Stimulated activated CD4-positive, alpha-beta T cell treated with anti-CD3 and anti-CD28 coated beads, Interleukin-1b, Interleukin-23, amount 100 ng/mL, for 4 hours (primary cell): ENCODE results near the gene PRR29.
"Not testable (repeated sequence)": the region's sequence is repeated elsewhere in the genome, so short reads cannot be mapped to it uniquely, and the experiment has no call there.

Experiments
- DNase-seq, 2 donors: peaks; one replicate each; pipeline ENCODE4 v3.0.0-alpha.2; 2020; ENCODE audit warnings: low read depth in 2 of 2

Gene PRR29

GRCh38 chr17:63997341-63998048 is 656 bp upstream of the PRR29 start:
- DNase-seq = no peak

- DNase-seq = no peak
Observed at GRCh38 chr17:63998721-63999679, 849 bp downstream of the PRR29 start.

GRCh38 chr17:63999680-64000531 is 1.8 kb downstream of the PRR29 start:
- DNase-seq = no peak

DNA sequence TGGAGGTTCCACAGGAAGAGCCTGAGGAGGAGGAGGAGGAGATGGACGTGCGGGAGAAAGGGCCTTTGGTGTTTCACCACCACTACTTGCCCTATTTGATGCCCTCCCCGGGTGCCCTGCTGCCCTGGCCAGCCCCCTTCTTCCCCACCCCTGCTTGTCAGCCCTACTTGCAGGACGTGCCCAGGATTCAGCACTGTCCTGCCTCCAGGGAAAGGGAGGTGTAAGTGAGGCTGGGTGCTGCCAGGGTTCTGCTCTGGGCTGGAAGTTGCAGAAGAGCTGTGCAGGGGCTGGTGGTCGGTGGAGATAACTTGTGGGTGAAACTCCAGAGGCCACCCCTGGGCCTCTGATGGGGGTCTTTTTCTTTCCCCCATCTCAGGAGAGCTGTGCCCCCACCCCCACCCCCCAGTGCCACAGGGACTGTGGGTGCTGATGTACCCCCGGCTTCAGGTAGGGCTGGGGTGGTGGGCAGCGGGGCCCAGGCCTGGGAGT is 3.0 kb downstream of the PRR29 start:
- DNase-seq = no peak

DNA sequence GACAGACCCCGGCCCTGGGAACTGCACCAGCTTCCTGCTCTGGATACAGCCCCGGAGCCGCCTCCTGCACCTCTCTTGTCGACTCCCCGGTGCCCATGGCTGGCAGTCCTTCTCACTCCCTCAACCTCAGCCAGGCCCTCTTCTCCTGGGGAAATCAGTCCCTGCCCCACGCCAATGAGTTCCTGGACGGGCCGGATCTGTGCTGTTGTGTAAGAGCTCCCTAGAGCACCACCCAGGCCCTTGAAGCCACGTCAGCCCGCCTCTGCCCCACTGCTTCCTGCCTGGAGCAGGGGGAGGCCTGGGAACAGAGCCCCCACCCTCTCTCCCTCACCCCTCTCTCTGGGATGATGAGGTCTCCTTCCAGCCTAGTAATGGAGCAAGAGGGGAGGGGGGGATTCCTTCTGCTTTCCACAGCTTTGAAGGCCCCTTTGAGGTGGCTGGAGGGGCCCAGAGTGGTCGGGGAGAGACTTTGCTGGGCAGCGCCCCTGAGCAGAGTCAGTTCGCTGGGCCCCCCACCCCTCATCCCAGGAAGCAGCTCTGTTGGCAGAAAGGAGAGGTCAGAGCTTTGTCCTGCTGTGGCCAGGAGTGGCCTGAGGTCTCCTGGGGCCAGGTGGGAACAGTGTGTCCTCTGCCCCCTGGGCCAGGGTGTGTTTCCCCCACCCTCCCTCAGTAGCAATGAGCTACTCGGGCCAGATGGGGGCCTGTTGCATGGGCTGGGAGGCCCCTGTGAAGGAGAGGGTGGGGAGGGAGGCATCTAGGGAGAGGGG is 3.8 kb downstream of the PRR29 start:
- no peak for DNase-seq

GRCh38 chr17:64002658-64003525 is 4.7 kb downstream of the PRR29 start:
- DNase-seq = no peak

DNA sequence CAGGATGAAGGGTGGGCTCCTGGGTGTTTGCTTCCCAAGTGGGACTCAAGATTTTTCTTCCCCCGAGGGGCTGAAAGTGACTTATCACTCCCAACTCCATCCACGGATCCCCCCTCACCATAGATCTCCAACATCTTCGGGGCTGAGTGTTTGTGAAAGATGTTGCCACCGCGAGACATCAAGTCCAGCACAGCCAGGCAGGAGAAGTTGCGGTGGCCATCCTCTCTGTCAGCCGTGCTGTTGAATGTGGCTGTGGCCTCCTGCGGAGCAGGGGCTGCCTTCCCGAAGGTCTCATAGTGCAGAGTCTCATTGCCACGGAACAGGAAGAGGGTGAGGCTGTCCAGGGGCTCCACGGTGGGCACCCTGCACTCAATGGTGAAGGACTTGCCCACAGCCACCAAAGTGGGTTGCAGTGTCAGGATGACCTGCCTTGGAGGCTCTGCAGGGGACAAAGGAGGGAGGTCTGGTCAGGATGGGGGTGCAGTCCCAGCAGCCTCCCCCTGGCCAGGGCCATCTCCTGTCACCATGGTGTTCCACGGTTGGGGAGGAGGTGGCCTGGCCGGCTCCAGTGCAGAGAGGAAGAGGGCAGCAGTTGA is 5.5 kb downstream of the PRR29 start:
- DNase-seq = no peak

DNA sequence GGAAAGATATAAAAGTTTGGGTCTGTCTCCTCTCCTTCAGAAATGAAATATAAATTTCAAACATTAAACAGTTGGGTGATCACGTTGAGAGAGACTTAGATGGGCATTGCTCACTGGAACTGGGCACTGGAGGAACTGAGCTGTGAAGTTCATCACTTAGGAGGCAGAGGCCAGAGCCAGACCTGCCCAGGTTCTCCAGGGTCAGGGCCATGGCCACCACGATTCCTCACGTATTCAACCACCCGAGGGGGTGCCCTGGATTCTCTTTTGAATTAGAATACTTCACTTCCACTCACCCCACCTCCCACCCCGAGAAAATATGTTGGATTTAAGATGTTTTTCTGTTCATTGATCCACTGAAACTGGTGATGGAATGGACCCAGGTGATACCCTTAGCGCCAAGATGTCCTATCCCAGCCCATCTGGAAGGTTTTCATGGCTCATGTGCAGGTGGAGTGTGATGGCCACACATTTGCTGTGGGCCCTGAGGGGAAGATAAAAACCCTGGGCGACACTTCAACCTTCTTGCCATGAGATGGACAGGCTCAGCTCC is 6.1 kb downstream of the PRR29 start:
- no peak for DNase-seq

DNA sequence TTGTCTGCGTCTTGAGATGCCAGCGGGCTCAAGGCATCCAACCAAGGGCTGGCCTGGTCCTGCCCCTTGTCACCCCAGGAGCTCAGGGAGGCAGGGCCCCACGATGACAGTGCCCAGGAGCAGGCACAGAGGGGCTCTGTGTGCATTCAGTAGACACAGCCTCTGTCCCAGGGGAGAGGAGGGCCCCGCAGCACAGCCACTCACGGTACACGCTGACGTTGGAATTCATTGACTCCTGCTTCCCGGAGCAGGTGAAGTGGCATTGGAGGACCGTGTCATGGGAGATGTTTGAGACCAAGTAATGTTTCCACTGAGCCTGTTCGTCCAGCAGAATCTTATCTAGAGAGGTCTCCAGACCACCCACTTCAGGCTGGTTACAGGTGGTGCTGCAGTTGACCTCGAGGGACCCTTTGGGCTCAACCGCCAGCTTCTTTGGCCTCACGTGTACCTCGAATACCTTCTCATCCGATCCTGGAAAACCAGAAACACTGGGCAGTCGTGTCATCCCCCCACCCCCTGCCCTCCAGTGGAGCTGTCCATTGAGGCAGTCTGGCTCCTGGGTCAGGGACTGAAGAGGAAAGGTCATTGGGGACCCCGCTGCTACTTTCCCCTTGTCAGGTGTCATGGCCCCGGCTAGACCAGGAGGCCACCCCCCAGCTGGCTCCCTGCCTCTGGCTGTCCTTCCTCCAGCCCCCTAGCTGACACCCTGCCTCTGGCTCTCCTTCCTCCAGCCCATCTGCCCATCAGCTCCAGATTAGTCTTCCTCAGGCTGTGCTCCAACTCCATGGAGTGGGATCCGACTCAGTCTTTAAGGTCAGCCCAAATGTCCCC is 7.0 kb downstream of the PRR29 start:
- DNase-seq = no peak

DNA sequence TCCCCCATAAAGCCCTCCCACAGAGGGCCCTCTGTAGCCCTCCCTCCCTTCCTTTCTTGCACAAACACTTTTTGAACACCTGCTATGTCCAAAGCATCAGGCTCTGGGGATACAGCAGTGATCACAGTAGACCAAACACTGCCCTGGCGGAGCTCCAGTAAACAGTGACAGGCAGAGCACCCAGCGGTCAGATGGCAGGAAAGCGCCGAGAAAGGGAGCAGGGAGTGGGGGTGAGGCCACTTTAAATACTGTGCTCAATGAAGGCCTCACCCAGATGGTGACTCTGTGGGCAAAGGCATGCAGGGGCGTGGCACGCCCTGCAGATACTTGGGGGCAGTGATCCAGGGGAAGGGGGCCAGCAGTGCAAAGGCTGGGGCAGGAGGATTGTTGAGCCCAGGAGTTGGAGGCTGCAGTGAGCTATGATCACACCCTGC is 7.6 kb downstream of the PRR29 start:
- no peak for DNase-seq

DNA sequence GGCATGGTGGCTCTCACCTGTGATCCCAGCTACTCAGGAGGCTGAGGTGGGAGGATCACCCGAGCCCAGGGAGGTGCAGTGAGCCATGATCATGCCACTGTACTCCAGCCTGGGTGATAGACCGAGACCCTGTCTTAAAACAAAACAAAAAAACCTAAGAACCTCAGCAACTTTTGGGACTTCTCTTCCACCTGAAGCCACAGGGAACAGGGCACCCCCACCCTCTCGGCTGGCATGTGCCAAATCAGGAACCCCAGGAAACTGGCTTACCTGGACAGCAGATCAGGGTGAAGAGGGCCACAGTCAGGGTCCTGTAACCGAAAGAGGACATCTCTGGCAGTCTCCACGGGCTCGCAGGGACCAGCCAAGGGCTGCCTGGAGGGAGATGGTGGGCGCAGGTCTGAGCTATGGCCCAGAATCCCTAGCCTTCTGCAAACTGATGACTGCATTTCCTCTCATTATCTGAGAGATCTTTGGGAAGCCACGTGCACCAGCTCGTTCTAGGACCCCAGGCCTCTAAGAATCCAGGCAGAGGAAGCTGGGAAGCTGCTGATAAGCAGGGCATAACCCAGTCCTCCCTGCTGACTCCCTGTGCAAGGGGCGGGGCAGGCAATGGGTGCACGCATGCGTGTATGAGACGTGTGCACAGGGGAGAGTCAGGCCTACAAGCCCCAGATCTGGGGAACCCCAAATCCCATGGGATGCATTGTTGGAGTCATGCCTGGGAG is 8.4 kb downstream of the PRR29 start:
- no peak for DNase-seq

- DNase-seq = not testable (repeated sequence)
Observed at GRCh38 chr17:64007089-64007837, 9.1 kb downstream of the PRR29 start.

DNA sequence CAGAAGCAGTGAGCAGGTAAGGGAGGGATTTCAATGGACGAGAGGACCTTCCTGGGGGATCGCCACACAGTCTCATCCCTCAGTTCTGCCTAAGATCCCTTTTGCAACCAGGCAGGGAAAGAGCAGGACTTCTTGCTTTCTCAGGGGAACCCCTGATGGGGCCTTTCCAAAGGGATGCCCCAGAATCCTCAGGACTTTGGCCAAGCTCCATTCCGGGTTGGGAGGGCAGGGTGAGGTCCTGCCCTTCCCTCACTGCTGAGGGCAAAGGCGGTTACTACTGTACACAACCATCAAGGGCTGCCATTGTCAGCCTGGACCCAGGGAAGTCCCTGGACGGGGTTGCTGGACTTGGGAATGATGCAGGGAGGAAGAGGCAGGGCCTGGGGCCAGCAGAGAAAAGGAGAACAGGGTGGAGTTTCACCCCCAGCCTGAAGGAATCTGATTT is 9.7 kb downstream of the PRR29 start:
- no peak for DNase-seq

DNA sequence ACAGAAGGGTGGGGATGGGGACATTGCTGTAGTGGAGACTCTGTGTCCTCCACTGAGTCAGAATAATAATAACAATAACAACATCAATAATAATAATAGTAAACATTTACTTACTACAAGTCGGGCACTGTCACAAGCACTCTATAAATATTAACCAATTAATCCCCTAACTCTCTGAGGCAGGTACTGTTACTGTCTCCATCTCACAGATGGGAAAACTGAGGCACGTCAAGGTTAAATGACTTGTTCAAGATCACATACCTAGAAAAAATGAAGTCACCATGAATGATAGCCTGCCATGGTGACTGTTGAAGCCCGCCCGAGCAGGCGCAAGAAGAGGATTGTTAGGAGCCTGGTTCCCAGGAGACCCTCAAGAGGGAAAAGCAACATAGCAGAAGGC is 10.2 kb downstream of the PRR29 start:
- no peak for DNase-seq

DNA sequence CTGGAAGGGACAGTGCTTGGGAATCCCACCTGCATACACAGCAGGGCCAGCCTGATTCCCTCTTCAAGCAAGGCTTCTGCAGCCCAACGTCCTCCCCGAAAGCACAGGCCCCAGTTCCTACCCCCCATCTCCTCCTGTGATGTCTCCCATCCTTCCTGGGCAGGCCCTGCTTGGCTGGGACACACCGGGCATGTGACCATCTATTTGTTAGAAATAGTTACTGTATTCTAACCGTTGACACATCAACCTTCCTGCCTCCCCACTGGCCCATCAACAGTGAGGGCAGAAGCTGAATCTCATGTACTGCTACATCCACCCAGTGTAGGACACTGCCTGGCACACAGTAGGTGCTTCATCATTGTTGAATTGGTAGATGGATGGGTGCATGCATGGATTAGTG is 10.7 kb downstream of the PRR29 start:
- DNase-seq = no peak

DNA sequence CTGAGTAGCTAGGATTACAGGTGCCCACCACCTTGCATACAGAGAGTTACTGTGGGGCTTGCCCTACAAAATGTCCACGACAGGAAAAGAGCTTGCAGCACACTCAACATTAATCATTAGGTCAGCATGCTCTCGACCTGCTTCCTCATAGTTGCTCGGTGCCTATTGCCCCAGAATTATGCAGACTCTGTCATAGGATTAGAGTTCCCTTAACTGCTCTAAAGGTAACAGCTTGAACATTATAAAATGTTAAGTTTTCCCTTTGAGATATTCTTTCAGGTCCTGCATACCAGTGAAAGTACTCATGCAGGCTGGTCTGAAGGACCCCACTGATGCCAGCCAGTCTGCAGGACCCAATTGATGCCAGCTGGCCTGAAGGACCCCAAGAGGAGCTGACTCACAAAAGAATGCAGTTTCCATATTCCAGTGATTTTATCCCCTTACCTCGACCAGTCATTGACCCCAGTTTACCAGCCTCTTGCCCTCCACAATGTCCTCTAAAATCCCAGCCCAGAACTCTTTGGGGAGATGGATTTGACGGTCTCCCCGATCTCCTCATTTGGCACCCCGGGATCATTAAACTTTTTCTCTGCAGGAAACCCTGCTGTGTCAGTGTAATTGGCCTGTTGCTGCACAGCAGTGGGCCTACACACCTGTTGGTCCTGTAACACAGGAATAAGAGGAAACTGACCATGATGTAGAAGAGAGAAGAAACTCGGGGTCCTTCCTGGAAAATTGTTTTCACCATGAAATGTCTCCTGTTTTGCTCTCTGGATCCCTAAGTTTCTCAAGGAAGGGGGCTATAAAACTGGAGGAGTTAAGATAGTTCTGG is 11.6 kb downstream of the PRR29 start:
- no peak for DNase-seq
